Measurements from ENCODE around the gene CNTN5.

CNTN5 gene

GRCh38 chr11:99968336-99968735 lies 947.6 kb downstream of the CNTN5 start:
- DNase-seq, result no peak

GRCh38 chr11:99973993-99974392 lies 953.2 kb downstream of the CNTN5 start:
- no peak for DNase-seq

- DNase-seq, result no peak
Measured at GRCh38 chr11:99979042-99979441, 958.3 kb downstream of the CNTN5 start.

- no peak for DNase-seq
Measured at GRCh38 chr11:99987821-99988470, 967.2 kb downstream of the CNTN5 start.

GRCh38 chr11:99988471-99988837 lies 967.7 kb downstream of the CNTN5 start:
- no peak for DNase-seq

- no peak for DNase-seq
Measured at GRCh38 chr11:100003985-100004384, 983.2 kb downstream of the CNTN5 start.

GRCh38 chr11:100004541-100004940 lies 983.8 kb downstream of the CNTN5 start:
- no peak for DNase-seq

GRCh38 chr11:100008417-100008816 lies 987.7 kb downstream of the CNTN5 start:
- no peak for DNase-seq

GRCh38 chr11:100009728-100010127 lies 989.0 kb downstream of the CNTN5 start:
- DNase-seq, result no peak

GRCh38 chr11:100010393-100010792 lies 989.6 kb downstream of the CNTN5 start:
- DNase-seq, result no peak

GRCh38 chr11:100011697-100012096 lies 990.9 kb downstream of the CNTN5 start:
- DNase-seq, result no peak

GRCh38 chr11:100013011-100013410 lies 992.3 kb downstream of the CNTN5 start:
- DNase-seq, result no peak

GRCh38 chr11:100031973-100032372 lies 1011.2 kb downstream of the CNTN5 start:
- DNase-seq, result no peak

GRCh38 chr11:100061006-100061405 lies 1040.3 kb downstream of the CNTN5 start:
- no peak for DNase-seq

- no peak for DNase-seq
Measured at GRCh38 chr11:100066399-100066798, 1045.7 kb downstream of the CNTN5 start.

- DNase-seq, result no peak
Measured at GRCh38 chr11:100068116-100068515, 1047.4 kb downstream of the CNTN5 start.

- DNase-seq, result no peak
Measured at GRCh38 chr11:100072131-100072530, 1051.4 kb downstream of the CNTN5 start.

GRCh38 chr11:100080381-100080780 lies 1059.6 kb downstream of the CNTN5 start:
- DNase-seq, result no peak

GRCh38 chr11:100080821-100081220 lies 1060.1 kb downstream of the CNTN5 start:
- no peak for DNase-seq

GRCh38 chr11:100093698-100094097 lies 1072.9 kb downstream of the CNTN5 start:
- no peak for DNase-seq

GRCh38 chr11:100094121-100094865 lies 1073.5 kb downstream of the CNTN5 start:
- DNase-seq, result no peak

GRCh38 chr11:100095809-100096208 lies 1075.1 kb downstream of the CNTN5 start:
- no peak for DNase-seq

- DNase-seq, result no peak
Measured at GRCh38 chr11:100098560-100098959, 1077.8 kb downstream of the CNTN5 start.

- no peak for DNase-seq
Measured at GRCh38 chr11:100105255-100105981, 1084.7 kb downstream of the CNTN5 start.
